T-helper 2 cell treated with Interferon-gamma antibody and Interleukin-4, amounts not matched to agents 5 μg/mL and 100 μg/mL, for 36 hours (primary cell): ENCODE results near the gene LRRC9.

ENCODE experiments used
- DNase-seq: peaks from one replicate; pipeline ENCODE4 v3.0.0; 2021; ENCODE audit warnings: low spot score
- H3K27ac Mint-ChIP-seq: one replicate; pipeline ENCODE4 v1.8.0; 2021; ENCODE audit warnings: mild to moderate bottlenecking, mixed read lengths
- H3K27me3 Mint-ChIP-seq: one replicate; pipeline ENCODE4 v1.8.0; 2021; ENCODE audit warnings: low read depth, mixed read lengths
- H3K36me3 Mint-ChIP-seq: one replicate; pipeline ENCODE4 v1.8.0; 2021; ENCODE audit warnings: low read depth, mixed read lengths
- H3K4me1 Mint-ChIP-seq: one replicate; pipeline ENCODE4 v1.8.0; 2021; ENCODE audit warnings: low read depth, mixed read lengths
- H3K4me3 Mint-ChIP-seq: one replicate; pipeline ENCODE4 v1.8.0; 2022; ENCODE audit warnings: mild to moderate bottlenecking, moderate library complexity, mixed read lengths
- H3K9me3 Mint-ChIP-seq: one replicate; pipeline ENCODE4 v1.8.0; 2021; ENCODE audit warnings: mixed read lengths

LRRC9 gene

GRCh38 chr14:59919570-59920377 is at the start of gene LRRC9:
Gene LRRC9, plus strand, starts transcription at chr14:59920144.
- Mint-ChIP-seq H3K9me3 (no peaks in the 10 kb centered on the region), H3K27me3 (peaks cover 43% of the 10 kb centered on the region)
- DNase-seq = no peak

DNA sequence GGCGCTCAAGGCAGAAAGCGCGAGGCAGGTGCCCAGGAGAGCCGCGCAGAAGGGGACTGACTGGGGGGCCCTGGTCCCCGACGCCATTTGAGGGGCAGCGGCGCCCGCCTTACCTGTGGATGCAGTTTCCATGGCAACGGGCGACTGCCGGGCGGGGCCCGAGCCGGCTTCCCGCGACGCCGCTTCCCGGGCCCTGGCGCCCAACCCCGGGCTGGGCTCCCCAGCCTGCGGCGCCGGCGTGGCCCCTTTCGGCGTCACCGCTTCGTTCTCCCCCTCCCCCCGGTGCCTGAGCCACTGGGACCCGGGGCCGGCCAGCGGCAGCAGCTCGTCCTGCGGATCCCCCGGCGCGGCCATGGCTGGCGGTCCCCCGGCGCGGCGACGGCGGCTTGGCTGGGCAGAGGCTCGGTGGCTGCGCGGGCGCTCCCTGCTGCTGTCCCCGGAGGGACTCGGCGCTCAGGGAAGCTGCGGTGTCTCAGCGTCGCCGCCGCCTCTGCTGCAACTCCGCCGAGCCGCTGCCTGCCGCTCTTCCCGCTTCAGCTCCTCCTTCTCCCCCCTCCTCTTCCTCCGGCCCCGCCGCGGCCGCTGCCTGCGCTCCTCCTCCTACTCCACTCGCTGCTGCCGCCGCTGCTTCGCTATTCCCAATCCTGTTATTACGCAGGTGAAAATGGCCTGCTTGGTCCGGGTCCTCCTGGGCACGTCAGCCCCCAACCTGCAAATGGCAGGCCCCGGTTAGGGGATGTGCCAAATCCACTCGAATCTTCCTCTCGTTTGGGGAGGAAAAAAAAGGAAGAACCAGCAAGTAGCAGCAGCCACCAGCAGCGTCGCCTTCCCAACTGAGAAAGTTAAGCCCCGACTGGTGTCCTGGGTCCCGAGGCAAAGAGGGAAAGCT is 49.4 kb upstream of the LRRC9 start, which contains the start of gene RTN1:
TSS of gene RTN1 (minus strand) at position 500 of the 889 bp plus-strand sequence. CDS start at position 354, 146 bp downstream.
- peak within 1 kb of the TSS; percentile 85 for H3K4me3 Mint-ChIP-seq
- DNase-seq = peak; percentile 10
- H3K27ac Mint-ChIP-seq = no peak within 1 kb of the TSS
- H3K4me1 Mint-ChIP-seq = peaks cover 5% of the 10 kb centered on the region
- H3K36me3 Mint-ChIP-seq = no peaks in the 10 kb centered on the region
- H3K27me3 Mint-ChIP-seq = peaks cover 60% of the 10 kb centered on the region
- H3K9me3 Mint-ChIP-seq = no peaks in the 10 kb centered on the region

More at GRCh38 chr14:59919570-59920377, at the start of gene LRRC9:
- Mint-ChIP-seq H3K36me3 (no peaks in the 10 kb centered on the region), H3K4me3 (peak within 1 kb of the TSS; percentile 41), H3K4me1 (peaks cover 4% of the 10 kb centered on the region), H3K27ac (no peak within 1 kb of the TSS)

DNA sequence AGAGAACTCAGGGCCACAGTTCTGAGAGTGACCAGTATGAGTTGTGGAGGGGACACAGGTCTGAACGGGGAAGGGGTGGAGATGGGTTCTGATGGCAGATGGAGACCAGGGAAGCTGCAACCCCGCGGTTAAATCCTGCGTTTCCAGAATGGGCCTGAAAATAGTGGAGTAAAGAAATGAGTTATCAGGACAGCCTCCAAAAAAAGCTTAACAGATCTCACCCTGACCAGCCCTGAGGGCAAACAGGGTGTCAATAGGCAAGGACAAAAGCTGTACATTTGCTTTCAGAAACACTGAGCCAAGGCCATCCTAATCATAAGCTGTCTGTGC is 48.8 kb upstream of the LRRC9 start:
- no peaks in the 10 kb centered on the region for H3K9me3 Mint-ChIP-seq
- H3K27me3 Mint-ChIP-seq = peaks cover 56% of the 10 kb centered on the region
- H3K27ac Mint-ChIP-seq = no peak overlapping the region
- DNase-seq = no peak
- peaks cover 5% of the 10 kb centered on the region for H3K4me1 Mint-ChIP-seq
- H3K4me3 Mint-ChIP-seq = peak overlapping the region; percentile 85
- no peaks in the 10 kb centered on the region for H3K36me3 Mint-ChIP-seq

DNA sequence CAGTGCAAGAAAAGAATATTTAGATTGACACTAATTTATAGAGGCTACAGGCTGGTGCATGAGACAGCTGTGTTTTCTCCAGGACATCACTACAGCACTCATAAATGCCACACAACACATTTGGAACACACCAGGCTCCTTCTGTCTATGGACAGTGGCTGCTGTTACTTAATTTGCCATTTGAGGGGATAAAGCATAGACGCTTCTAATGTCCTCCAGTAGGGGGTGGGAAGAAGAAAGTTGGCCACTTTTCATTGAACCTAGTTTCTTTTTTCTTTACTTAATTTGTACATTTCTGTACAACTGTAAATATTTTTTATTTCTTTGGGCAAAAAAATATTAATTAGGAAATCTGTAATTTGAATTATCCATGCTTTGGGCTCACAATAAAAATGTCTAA is 37.0 kb upstream of the LRRC9 start:
- Mint-ChIP-seq H3K36me3 (no peaks in the 10 kb centered on the region), H3K27me3 (peaks cover 20% of the 10 kb centered on the region), H3K9me3 (no peaks in the 10 kb centered on the region), H3K4me3 (no peak overlapping the region), H3K4me1 (no peaks in the 10 kb centered on the region), H3K27ac (no peak overlapping the region)
- DNase-seq = no peak

GRCh38 chr14:59890676-59891075 is 29.3 kb upstream of the LRRC9 start:
- Mint-ChIP-seq H3K27me3 (peaks cover 19% of the 10 kb centered on the region), H3K36me3 (no peaks in the 10 kb centered on the region), H3K4me3 (no peak overlapping the region), H3K27ac (no peak overlapping the region), H3K9me3 (no peaks in the 10 kb centered on the region), H3K4me1 (no peaks in the 10 kb centered on the region)
- DNase-seq = no peak

GRCh38 chr14:59895721-59896120 is 24.2 kb upstream of the LRRC9 start:
- no peak for DNase-seq
- Mint-ChIP-seq H3K4me1 (no peaks in the 10 kb centered on the region), H3K27ac (no peak overlapping the region), H3K4me3 (no peak overlapping the region), H3K36me3 (no peaks in the 10 kb centered on the region), H3K9me3 (no peaks in the 10 kb centered on the region), H3K27me3 (peaks cover 10% of the 10 kb centered on the region)

- H3K27me3 Mint-ChIP-seq = peaks cover 10% of the 10 kb centered on the region
- no peak for DNase-seq
- no peak overlapping the region for H3K4me3 Mint-ChIP-seq
- no peak overlapping the region for H3K27ac Mint-ChIP-seq
- H3K36me3 Mint-ChIP-seq = no peaks in the 10 kb centered on the region
- no peaks in the 10 kb centered on the region for H3K4me1 Mint-ChIP-seq
- no peaks in the 10 kb centered on the region for H3K9me3 Mint-ChIP-seq
These were observed 22.1 kb upstream of the LRRC9 start for GRCh38 chr14:59897757-59898383.

DNA sequence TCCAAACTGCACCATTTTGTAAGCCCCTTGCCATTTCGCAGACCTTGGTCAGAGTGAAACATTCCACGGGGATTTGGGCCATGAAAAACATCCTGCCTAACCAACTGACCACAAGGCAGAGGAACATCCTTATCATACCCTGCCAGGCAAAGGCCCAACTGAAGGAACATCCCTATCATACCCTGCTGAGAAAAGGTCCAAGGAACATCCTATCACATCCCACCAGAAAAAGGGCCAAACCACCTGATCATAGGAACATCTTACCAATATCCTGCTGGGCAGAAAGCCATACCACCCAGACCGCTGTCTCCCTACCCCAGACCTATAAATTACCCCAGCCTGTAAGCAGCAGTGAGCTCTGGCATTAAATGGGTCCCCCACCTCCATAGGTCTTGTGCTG is 19.4 kb upstream of the LRRC9 start:
- Mint-ChIP-seq H3K27me3 (peaks cover 10% of the 10 kb centered on the region), H3K36me3 (no peaks in the 10 kb centered on the region), H3K27ac (no peak overlapping the region), H3K4me3 (no peak overlapping the region), H3K9me3 (no peaks in the 10 kb centered on the region), H3K4me1 (no peaks in the 10 kb centered on the region)
- DNase-seq = no peak

GRCh38 chr14:59904184-59904583 is 15.8 kb upstream of the LRRC9 start:
- Mint-ChIP-seq H3K27ac (no peak overlapping the region), H3K4me3 (no peak overlapping the region), H3K4me1 (no peaks in the 10 kb centered on the region), H3K9me3 (no peaks in the 10 kb centered on the region), H3K27me3 (peaks cover 4% of the 10 kb centered on the region), H3K36me3 (no peaks in the 10 kb centered on the region)
- DNase-seq = no peak

- Mint-ChIP-seq H3K36me3 (no peaks in the 10 kb centered on the region), H3K4me1 (no peaks in the 10 kb centered on the region), H3K9me3 (no peaks in the 10 kb centered on the region), H3K4me3 (no peak overlapping the region), H3K27ac (no peak overlapping the region), H3K27me3 (no peaks in the 10 kb centered on the region)
- no peak for DNase-seq
These were observed 14.8 kb upstream of the LRRC9 start for GRCh38 chr14:59905188-59905587.

- no peaks in the 10 kb centered on the region for H3K4me1 Mint-ChIP-seq
- H3K27ac Mint-ChIP-seq = no peak overlapping the region
- peaks cover 8% of the 10 kb centered on the region for H3K27me3 Mint-ChIP-seq
- H3K36me3 Mint-ChIP-seq = no peaks in the 10 kb centered on the region
- H3K9me3 Mint-ChIP-seq = no peaks in the 10 kb centered on the region
- DNase-seq = no peak
- no peak overlapping the region for H3K4me3 Mint-ChIP-seq
These were observed 7.5 kb upstream of the LRRC9 start for GRCh38 chr14:59912443-59912842.

DNA sequence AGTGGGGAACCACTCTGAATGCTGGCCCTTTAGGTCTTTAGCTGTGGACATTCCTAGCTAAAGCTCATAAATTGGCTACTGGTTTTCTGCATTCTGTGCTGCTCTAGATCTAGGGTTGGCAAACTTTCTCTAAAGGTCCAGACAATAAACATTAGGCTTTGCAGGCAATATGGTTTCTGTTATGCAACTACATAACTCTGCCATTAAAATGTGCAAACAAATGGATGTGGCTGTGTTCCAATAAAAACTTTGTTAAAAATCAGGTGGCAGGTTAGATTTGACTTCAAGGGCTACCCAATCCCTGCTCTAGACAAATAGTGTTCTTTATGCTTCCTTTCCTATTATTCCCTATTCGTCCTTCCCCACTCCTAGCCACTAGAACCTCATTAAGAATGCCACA is 6.8 kb upstream of the LRRC9 start:
- Mint-ChIP-seq H3K4me3 (no peak overlapping the region), H3K36me3 (no peaks in the 10 kb centered on the region), H3K9me3 (no peaks in the 10 kb centered on the region), H3K27ac (no peak overlapping the region), H3K4me1 (no peaks in the 10 kb centered on the region), H3K27me3 (peaks cover 12% of the 10 kb centered on the region)
- no peak for DNase-seq

DNA sequence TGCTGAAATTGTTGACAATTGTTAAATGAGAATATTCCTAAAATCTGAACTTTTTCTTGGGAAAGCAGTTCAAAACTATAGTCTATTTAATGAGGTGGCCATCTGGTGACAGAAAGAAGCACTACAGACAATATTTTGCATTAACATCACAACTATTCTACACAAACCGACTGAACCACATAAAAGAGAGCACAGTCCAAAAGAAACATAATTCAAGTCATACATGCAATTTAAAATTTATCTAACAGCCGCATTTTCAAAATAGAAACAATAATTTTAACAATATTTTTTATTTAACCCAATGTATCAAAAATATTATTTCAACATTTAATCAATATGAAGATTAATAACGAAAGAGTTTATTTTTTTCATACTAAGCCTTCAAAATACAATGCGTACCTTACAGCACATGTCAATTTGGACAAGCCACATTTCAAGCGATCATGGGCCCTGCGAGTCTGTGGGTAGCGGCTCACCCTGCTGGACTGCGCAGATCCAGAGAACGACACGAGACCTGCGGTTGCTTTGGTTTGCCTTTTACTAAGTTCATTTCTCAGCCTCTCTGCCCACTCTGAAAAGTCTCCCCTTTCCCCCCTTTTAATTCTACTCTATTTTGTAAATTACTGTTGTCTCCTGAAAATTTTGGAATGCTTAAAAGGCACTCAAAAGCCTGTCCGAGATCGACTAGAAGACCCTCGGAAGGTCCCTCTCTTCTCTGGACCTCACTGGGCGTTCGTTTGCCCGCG is 947 bp upstream of the LRRC9 start:
- Mint-ChIP-seq H3K4me3 (peak overlapping the region; percentile 41), H3K27me3 (peaks cover 43% of the 10 kb centered on the region), H3K4me1 (peaks cover 4% of the 10 kb centered on the region), H3K36me3 (no peaks in the 10 kb centered on the region), H3K9me3 (no peaks in the 10 kb centered on the region), H3K27ac (no peak overlapping the region)
- DNase-seq = no peak
